HG02938 (cell line): ENCODE data around the gene GPS1.

Source experiments
- ATAC-seq: cut with Tn5 transposase; IDR thresholded peaks from one replicate; pipeline ENCODE4 v1.9.1; 2021; ENCODE audit warnings: mild to moderate bottlenecking, moderate library complexity; ENCODE audit not compliant: unreplicated experiment

The GPS1 gene

GRCh38 chr17:82041144-82041814 is 10.4 kb upstream of the GPS1 start:
- no peak for ATAC-seq

GRCh38 chr17:82042649-82043048 is 9.0 kb upstream of the GPS1 start:
- ATAC-seq = no peak

- no peak for ATAC-seq
Observed at GRCh38 chr17:82043507-82043906, 8.2 kb upstream of the GPS1 start.

GRCh38 chr17:82045936-82046484 is 5.7 kb upstream of the GPS1 start:
- no peak for ATAC-seq

GRCh38 chr17:82046903-82047302 is 4.8 kb upstream of the GPS1 start:
- ATAC-seq = no peak

GRCh38 chr17:82047379-82047778 is 4.3 kb upstream of the GPS1 start:
- no peak for ATAC-seq

- ATAC-seq = no peak
Observed at GRCh38 chr17:82047914-82048570, 3.7 kb upstream of the GPS1 start.

GRCh38 chr17:82048571-82048971 is 3.1 kb upstream of the GPS1 start:
- no peak for ATAC-seq

- ATAC-seq = no peak
Observed at GRCh38 chr17:82049106-82049505, 2.6 kb upstream of the GPS1 start.

- no peak for ATAC-seq
Observed at GRCh38 chr17:82049521-82049971, 2.2 kb upstream of the GPS1 start.

GRCh38 chr17:82050152-82050760 is 1.4 kb upstream of the GPS1 start:
- ATAC-seq = no peak

- peak; percentile 12 for ATAC-seq
Observed at GRCh38 chr17:82050761-82051641, 697 bp upstream of the GPS1 start.

GRCh38 chr17:82052638-82053059 is 951 bp downstream of the GPS1 start:
- no peak for ATAC-seq

- ATAC-seq = no peak
Observed at GRCh38 chr17:82053130-82053529, 1.4 kb downstream of the GPS1 start.

- no peak for ATAC-seq
Observed at GRCh38 chr17:82053556-82054263, 2.0 kb downstream of the GPS1 start.

- ATAC-seq = no peak
Observed at GRCh38 chr17:82054351-82055022, 2.8 kb downstream of the GPS1 start.

GRCh38 chr17:82055023-82055964 is 3.6 kb downstream of the GPS1 start:
- no peak for ATAC-seq

GRCh38 chr17:82055965-82056728 is 4.4 kb downstream of the GPS1 start:
- no peak for ATAC-seq
